GM21526 (cell line): ENCODE results near the gene SPATA17.

Source experiments
- ATAC-seq: cut with Tn5 transposase; IDR thresholded peaks from one replicate; pipeline ENCODE4 v1.9.1; 2021; ENCODE audit warnings: moderate library complexity; ENCODE audit not compliant: unreplicated experiment, low FRiP score

SPATA17 gene

GRCh38 chr1:217910203-217910602, 279.1 kb downstream of the SPATA17 start:
- ATAC-seq, result no peak

DNA sequence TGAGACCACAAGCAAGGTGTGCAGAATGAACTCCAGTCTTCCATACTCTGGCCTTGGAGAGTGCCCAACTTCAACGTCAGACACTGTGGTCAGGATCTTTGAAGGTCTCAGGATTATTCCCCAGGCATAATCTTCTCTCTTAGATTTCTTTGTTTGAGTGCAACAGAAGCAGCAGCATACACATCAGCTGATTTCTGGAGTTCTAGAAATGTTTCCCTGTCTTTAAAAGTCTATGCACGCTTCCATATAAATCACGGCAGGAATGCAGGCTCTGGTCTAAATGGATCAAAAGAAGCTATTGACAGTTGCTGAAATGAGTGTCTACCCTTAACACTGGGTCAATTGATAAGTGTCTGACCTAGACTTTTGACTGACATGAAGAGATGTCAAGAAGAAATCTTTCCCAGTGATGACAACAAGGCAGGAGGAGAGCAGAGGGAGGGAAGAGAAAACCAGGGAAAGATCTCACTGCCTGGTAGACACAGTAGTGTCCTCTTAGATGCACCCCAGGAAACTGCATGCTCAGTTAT, 279.7 kb downstream of the SPATA17 start:
- no peak for ATAC-seq

GRCh38 chr1:217911908-217912307, 280.8 kb downstream of the SPATA17 start:
- no peak for ATAC-seq

DNA sequence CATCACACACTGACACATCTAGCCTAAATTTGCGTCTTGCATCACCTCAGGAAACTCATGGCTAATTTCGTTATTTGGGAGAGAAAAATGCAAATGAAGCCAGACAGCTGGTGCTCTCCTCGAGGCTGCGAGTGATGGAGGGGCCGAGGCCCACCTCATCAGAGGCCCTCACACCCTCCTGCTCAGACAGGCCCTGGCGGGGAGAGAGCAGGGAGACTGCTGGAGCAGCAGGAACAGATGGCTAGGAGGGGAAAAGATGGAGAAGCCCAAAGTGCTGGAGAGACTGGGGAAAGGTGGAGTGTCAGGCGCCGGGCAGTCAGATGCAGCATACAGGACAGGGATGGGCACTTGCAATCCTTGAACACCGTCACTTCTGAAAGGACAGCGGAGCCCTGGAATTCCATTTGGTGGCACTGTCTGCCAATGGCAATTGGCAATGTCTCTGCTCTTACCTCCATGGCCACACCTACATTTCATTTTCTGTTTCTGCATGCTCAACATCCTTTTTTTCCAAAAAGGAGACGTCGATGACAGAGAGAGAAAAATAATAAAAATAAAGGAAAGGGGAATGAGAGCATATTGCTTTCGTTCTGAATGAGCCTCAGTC, 286.2 kb downstream of the SPATA17 start:
- no peak for ATAC-seq

DNA sequence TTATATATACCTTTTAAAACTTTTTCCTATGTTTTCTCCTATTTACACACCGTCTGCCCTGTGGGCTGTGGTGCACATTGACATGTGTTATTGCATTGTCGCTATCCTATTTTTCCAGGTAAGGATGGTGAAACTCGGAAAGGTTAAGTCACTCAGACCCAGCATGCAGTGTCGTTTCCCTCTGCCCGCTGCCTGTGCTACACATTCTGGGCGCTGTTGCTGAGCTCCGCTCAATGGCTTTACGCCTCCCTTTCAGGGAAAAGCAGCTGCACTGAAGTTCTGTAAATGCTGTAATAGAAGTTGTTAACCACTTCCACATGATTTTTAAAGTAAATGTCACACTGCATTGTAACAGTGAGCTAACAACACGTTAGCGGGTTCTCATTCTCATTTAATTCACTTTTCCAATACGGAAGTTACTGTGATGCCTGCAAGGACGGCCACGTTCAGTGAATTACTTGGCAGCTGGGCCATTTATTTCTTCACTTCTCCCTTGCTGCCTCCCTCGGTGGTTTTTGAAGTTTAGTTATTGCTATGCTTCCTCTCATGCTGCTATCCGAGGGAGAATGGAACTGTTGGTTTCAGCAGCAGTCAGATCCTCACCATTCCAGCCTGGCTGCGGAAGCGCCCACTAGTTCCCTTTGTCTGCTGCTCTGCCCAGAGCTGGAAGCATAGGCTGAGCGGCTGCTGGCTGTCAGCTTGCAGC, 288.7 kb downstream of the SPATA17 start:
- no peak for ATAC-seq
